HCT116 (cell line): Measurements from ENCODE around the gene FAM118B. TPM values are rescaled to one million over a fixed set of nuclear protein-coding genes. Genes with fewer than 3 reads are reported as not detected.

Source experiments
- ATAC-seq: fragments of 200-7000 bp; cut with Tn5 transposase; 2 replicates; pipeline ENCODE4 v1.9.1; 2020; ENCODE audit warnings: mild to moderate bottlenecking, moderate library complexity
- BruUV-seq: library from RNA; stranded (reverse); fragments of 400-500 nt; replicated peaks from 2 replicates; lab custom pipeline; 2021; lab: Mats Ljungman, UMichigan
- CTCF ChIA-PET: fragments of 300-600 bp; sonication (Branson Sonifier 250); formaldehyde crosslinking; loops from one replicate; lab custom pipeline; 2021; ENCODE audit warnings: antibody characterized with exemption; lab: Charles Lee
- POLR2A ChIA-PET: fragments of 300-600, 350-600 bp; sonication (Branson Sonifier 250); formaldehyde crosslinking; loops from one replicate; lab custom pipeline; 2021; ENCODE audit warnings: antibody characterized with exemption; lab: Charles Lee
- RAD21 ChIA-PET, 2 experiments: fragments of 300-600 bp; sonication (Branson Sonifier 250); formaldehyde crosslinking; loops; one replicate each; lab custom pipeline; 2023; ENCODE audit warnings: low total read pairs in 2 of 2; ENCODE audit not compliant: uncharacterized antibody in 2 of 2, unreplicated experiment in 2 of 2, low non-redundant PET in 1 of 2; lab: Charles Lee
- DNase-seq: peaks from one replicate; pipeline ENCODE4 v3.0.0-alpha.2; 2010; ENCODE audit warnings: low read depth, low spot score
- H2AFZ ChIP-seq: fragments of 200-600 bp; shearing (Covaris generic), sonication (generic); 2 replicates; pipeline ENCODE4 v1.6.1; 2017; ENCODE audit warnings: low read depth, mixed run types, mixed read lengths, antibody characterized with exemption, low read length; ENCODE audit not compliant: poor library complexity, severe bottlenecking
- H3K27ac ChIP-seq: 2 replicates; pipeline ENCODE4 v1.5.1; 2012; ENCODE audit warnings: low read depth, low read length
- H3K27me3 ChIP-seq: fragments of 200-600 bp; sonication (generic); 2 replicates; pipeline ENCODE4 v1.6.1; 2016; ENCODE audit warnings: mixed run types, low read length, mixed read lengths; ENCODE audit not compliant: insufficient read depth
- H3K36me3 ChIP-seq, 2 experiments: fragments of 200-500 bp in 1 of 2; fragments of 200-600 bp in 1 of 2; sonication (Bioruptor generic) in 1 of 2; sonication (generic) in 1 of 2; 2 replicates each; pipeline versions ENCODE4 v1.5.1 to v1.6.1; 2014 to 2016; ENCODE audit warnings: low read length in 2 of 2, inconsistent platforms in 1 of 2, mixed read lengths in 1 of 2, mixed run types in 1 of 2; ENCODE audit not compliant: insufficient read depth in 2 of 2, control insufficient read depth in 1 of 2
- H3K4me1 ChIP-seq, 2 experiments: fragments of 200-600 bp in 1 of 2; sonication (generic) in 1 of 2; 2 replicates each; pipeline versions ENCODE4 v1.5.1 to v1.6.1; 2012 to 2017; ENCODE audit warnings: low read length in 2 of 2, inconsistent platforms in 1 of 2, mild to moderate bottlenecking in 1 of 2, mixed read lengths in 1 of 2, mixed run types in 1 of 2, moderate library complexity in 1 of 2; ENCODE audit not compliant: insufficient read depth in 2 of 2, control insufficient read depth in 1 of 2
- H3K4me2 ChIP-seq: fragments of 200-600 bp; sonication (generic); 2 replicates; pipeline ENCODE4 v1.6.1; 2017; ENCODE audit warnings: mixed run types, low read length, mixed read lengths
- H3K4me3 ChIP-seq, 2 experiments: fragments of 200-600 bp in 1 of 2; sonication (generic) in 1 of 2; replicated peaks in 1 of 2; 2 replicates each; pipeline ENCODE4 v1.5.1; 2011 to 2016; ENCODE audit warnings: low read length in 2 of 2, control low read depth in 1 of 2, low read depth in 1 of 2, mild to moderate bottlenecking in 1 of 2, mixed read lengths in 1 of 2, mixed run types in 1 of 2
- H3K79me2 ChIP-seq: fragments of 200-600 bp; sonication (generic); 2 replicates; pipeline ENCODE4 v1.6.1; 2017; ENCODE audit warnings: mild to moderate bottlenecking, mixed run types, low read length, moderate library complexity, mixed read lengths; ENCODE audit not compliant: insufficient read depth
- H3K9ac ChIP-seq: fragments of 200-600 bp; sonication (generic); 2 replicates; pipeline ENCODE4 v1.6.1; 2016; ENCODE audit warnings: low read length, mixed read lengths
- H3K9me2 ChIP-seq: fragments of 200-600 bp; sonication (generic), shearing (Covaris generic); 2 replicates; pipeline ENCODE4 v1.6.1; 2017; ENCODE audit warnings: mixed run types, mild to moderate bottlenecking, moderate library complexity; ENCODE audit not compliant: insufficient read depth
- H3K9me3 ChIP-seq, 2 experiments: fragments of 200-500 bp in 1 of 2; fragments of 200-600 bp in 1 of 2; sonication (Bioruptor generic) in 1 of 2; sonication (generic) in 1 of 2; 2 replicates each; pipeline ENCODE4 v1.6.1; 2014 to 2017; ENCODE audit warnings: low read length in 2 of 2, mixed read lengths in 2 of 2, inconsistent platforms in 1 of 2, low read depth in 1 of 2, mild to moderate bottlenecking in 1 of 2, mixed run types in 1 of 2, moderate library complexity in 1 of 2; ENCODE audit not compliant: control insufficient read depth in 1 of 2, insufficient read depth in 1 of 2
- H4K20me1 ChIP-seq: fragments of 200-600 bp; sonication (generic), shearing (Covaris generic); 2 replicates; pipeline ENCODE4 v1.6.1; 2017; ENCODE audit warnings: mixed run types, mild to moderate bottlenecking, moderate library complexity; ENCODE audit not compliant: insufficient read depth
- ATF3 ChIP-seq: IDR thresholded peaks from 2 replicates; pipeline ENCODE4 v1.6.1; 2012
- CBX3 ChIP-seq: IDR thresholded peaks from 2 replicates; pipeline ENCODE4 v1.6.1; 2012; ENCODE audit warnings: low read depth
- CEBPB ChIP-seq: IDR thresholded peaks from 2 replicates; pipeline ENCODE4 v1.6.1; 2012; ENCODE audit warnings: low read depth
- EGR1 ChIP-seq: IDR thresholded peaks from 2 replicates; pipeline ENCODE4 v1.6.1; 2012; ENCODE audit warnings: low read depth
- ELF1 ChIP-seq: IDR thresholded peaks from 2 replicates; pipeline ENCODE4 v1.6.1; 2012; ENCODE audit warnings: low read depth, borderline replicate concordance
- EZH2 ChIP-seq: fragments of 200-600 bp; sonication (generic); IDR thresholded peaks from 2 replicates; pipeline ENCODE4 v1.6.1; 2017; ENCODE audit warnings: antibody characterized with exemption, mixed run types
- EZH2phosphoT487 ChIP-seq: fragments of 200-600 bp; IDR thresholded peaks from 2 replicates; pipeline ENCODE4 v1.6.1; 2018; ENCODE audit warnings: antibody characterized with exemption, borderline replicate concordance
- FOSL1 ChIP-seq: IDR thresholded peaks from 2 replicates; pipeline ENCODE4 v1.6.1; 2012; ENCODE audit warnings: low read depth
- JUND ChIP-seq: IDR thresholded peaks from 2 replicates; pipeline ENCODE4 v1.6.1; 2012
- POLR2A ChIP-seq: IDR thresholded peaks from 2 replicates; pipeline ENCODE4 v1.7.0; 2011; ENCODE audit warnings: borderline replicate concordance; ENCODE audit not compliant: insufficient read depth, insufficient read length; ENCODE audit errors: extremely low read depth
- POLR2AphosphoS5 ChIP-seq: IDR thresholded peaks from 2 replicates; pipeline ENCODE4 v1.6.1; 2011; ENCODE audit warnings: mild to moderate bottlenecking, low read depth, low read length, moderate library complexity
- RAD21 ChIP-seq: IDR thresholded peaks from 2 replicates; pipeline ENCODE4 v1.6.1; 2012; ENCODE audit warnings: low read depth, mild to moderate bottlenecking
- REST ChIP-seq: IDR thresholded peaks from 2 replicates; pipeline ENCODE4 v1.6.1; 2012; ENCODE audit warnings: low read depth
- SIN3A ChIP-seq: IDR thresholded peaks from 2 replicates; pipeline ENCODE4 v1.6.1; 2012; ENCODE audit warnings: low read depth
- SRF ChIP-seq: IDR thresholded peaks from 2 replicates; pipeline ENCODE4 v1.6.1; 2012; ENCODE audit warnings: low read depth
- TCF7L2 ChIP-seq: IDR thresholded peaks from 2 replicates; pipeline ENCODE4 v1.7.0; 2011; ENCODE audit warnings: borderline replicate concordance, inconsistent platforms; ENCODE audit not compliant: insufficient read depth, insufficient read length; ENCODE audit errors: extremely low read depth
- ZNF274 ChIP-seq: fragments of 200-500 bp; sonication (Bioruptor generic); IDR thresholded peaks from 2 replicates; pipeline ENCODE4 v1.6.1; 2014; ENCODE audit warnings: mild to moderate bottlenecking, low read depth, low read length, inconsistent platforms
- intact Hi-C: fragments of 100-400 bp; cut with micrococcal nuclease; formaldehyde crosslinking; loops from 2 replicates; pipeline ENCODE4 v1.10.0; 2022
- total RNA-seq: library from RNA; stranded (reverse); gene quantifications from one replicate; pipeline ENCODE4 v1.2.1, GENCODE V29; 2021; ENCODE audit not compliant: unreplicated experiment
- TF ChIP-seq, protein P1 (sequence below): IDR thresholded peaks from 2 replicates; pipeline ENCODE4 v1.6.1; 2012

The FAM118B gene
- total RNA-seq, 1 experiment from 2014 or later: 12.8 TPM

GRCh38 chr11:126229858-126230540, 18.4 kb downstream of the FAM118B start:
- CTCF ChIA-PET: no interaction called here
- no peaks in the 10 kb centered on the region for H3K9me3 ChIP-seq
- TF ChIP-seq RAD21 (no peak), ZNF274 (no peak), SRF (no peak), POLR2AphosphoS5 (no peak), REST (no peak), FOSL1 (no peak), EZH2 (no peak), JUND (no peak), CBX3 (no peak), ELF1 (no peak), CEBPB (no peak), TCF7L2 (no peak), POLR2A (no peak), ATF3 (no peak), SIN3A (no peak), EGR1 (no peak), EZH2phosphoT487 (no peak)
- TF ChIP-seq, protein P1, sequence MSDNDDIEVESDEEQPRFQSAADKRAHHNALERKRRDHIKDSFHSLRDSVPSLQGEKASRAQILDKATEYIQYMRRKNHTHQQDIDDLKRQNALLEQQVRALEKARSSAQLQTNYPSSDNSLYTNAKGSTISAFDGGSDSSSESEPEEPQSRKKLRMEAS: no peak
- BruUV-seq: TSS peak; percentile 26
- H3K4me3 ChIP-seq: no peak overlapping the region
- no peak overlapping the region for H3K27ac ChIP-seq
- intact Hi-C loops: no loop called here
- H2AFZ ChIP-seq: no peak overlapping the region
- H3K9me2 ChIP-seq: no peaks in the 10 kb centered on the region
- H4K20me1 ChIP-seq: no peaks in the 10 kb centered on the region
- no peaks in the 10 kb centered on the region for H3K36me3 ChIP-seq
- H3K4me2 ChIP-seq: no peak overlapping the region
- peaks cover 14% of the 10 kb centered on the region for H3K79me2 ChIP-seq
- H3K4me1 ChIP-seq: no peaks in the 10 kb centered on the region
- RAD21 ChIA-PET: no interaction called here
- no peak overlapping the region for H3K9ac ChIP-seq
- ATAC-seq (no peak), DNase-seq (no peak)
- H3K27me3 ChIP-seq: no peaks in the 10 kb centered on the region
- POLR2A ChIA-PET: no interaction called here
